Activated naive CD4-positive, alpha-beta T cell (primary cell): ENCODE data around the gene PDGFB.

Experiments used
- DNase-seq, 4 experiments: peaks; one replicate each; lab custom pipeline; 2025; lab: John Stamatoyannopoulos, UW

PDGFB gene

DNA sequence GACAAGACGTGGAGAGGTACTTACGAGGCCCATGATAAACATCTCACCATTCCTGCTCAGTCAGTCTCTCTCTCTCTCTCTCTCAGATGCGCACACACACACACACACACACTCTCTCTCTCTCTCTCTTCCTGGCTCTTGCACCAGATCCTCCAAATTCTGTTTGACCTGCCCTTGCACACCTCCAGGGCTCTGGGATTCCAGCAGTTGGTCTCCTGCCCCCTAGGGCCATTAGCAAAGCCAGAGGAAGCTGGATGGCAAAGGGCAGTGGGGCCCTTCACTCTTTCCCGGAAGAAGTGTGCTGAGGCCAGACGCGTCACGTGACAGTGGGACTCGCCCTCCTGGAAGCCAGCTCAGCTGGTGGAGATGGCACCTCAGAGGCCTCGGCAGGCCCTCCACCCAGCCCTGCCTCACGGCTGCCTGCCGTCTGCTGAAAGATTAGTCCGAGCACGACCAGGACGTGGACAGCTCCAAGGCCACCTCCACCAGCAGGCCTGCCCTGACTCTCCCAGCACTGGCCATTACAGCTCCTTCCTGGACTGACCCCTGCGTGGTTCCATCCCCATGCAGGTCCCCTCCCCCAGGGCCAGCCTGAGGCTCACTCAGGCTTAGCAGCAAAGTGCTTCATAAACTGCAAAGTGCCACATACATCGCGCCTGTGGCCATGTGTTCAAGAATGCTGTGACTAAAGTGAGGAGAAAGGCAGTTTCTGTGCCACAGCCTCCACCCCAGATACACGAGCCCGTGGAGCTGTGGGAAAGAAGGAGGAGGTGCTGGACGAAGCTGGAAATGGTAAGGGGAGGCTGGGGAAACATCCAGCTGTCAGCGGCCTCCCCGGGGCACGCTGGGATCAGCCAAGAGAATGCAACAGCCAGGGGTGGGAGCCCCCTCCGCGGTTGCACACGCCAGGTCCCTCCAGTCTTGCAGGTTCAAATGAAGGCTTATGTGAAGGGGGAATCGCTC, 3.7 kb downstream of the PDGFB start:
- peak in 1 of 4 experiments; percentile 17 for DNase-seq

- peak in 1 of 4 experiments; percentile 26 for DNase-seq
These were observed 5.0 kb downstream of the PDGFB start for GRCh38 chr22:39239561-39240423.

DNA sequence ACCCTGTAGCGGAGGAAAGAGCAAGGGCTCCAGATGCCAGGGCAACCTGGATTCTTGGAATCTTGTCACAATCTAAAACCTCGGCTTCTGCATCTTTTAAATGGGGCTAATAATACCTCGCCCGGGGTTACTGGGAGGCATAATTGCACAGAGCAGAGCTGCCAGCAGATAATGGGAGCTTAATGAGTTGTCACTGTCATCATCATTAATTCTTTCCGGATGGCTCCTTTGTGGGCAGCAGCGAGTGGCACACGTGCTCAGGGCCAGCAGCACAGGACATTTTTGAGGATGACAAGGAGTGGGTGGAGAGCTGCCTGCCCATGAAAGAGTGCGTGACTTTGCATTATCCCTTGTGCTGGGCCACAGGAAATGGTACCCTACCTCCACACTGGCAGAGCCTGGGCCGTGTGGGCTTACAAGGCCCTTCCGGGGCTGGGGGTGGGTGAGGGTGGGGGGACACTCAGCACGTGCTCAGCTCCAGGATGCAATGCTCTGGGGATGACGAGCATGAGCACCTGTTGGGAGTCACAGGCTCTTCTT, 5.7 kb downstream of the PDGFB start:
- DNase-seq = no peak

DNA sequence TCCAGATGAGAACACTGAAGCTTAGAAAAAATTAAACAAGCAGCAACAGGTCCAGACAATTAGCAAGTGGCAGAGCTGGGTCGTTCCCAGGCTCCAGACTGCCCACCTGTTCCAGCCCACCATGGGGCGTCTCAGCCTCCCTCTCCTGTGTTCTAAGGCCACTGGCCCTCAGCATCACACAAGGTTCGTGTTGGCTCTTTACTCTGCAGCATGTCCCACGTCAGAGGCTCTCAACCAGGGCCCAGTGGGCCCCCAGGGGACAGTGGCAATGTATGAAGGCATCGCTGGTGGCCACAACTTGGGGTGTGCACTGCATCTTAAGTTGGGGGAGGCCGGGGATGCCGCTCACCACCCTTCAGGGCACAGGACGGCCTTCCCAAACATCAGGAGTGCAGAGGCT, 6.2 kb downstream of the PDGFB start:
- no peak for DNase-seq

DNA sequence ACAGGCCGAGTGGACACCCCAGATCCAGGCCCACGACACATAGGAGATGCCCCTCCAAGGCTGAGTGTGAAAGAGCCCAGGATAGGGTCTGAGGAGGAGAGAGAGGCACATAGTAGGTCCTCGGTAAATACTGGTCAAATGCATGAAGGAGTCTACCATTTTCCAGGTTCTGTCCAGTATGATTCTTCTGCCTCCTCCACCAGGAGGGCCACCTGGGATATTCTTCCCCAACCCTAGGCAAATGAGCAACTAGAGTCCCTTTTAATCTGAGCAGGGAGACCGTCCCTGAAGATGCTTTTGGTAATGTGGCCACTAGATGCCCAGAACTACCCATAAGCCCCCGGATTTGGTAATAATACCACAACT, 6.7 kb downstream of the PDGFB start:
- DNase-seq = no peak

DNA sequence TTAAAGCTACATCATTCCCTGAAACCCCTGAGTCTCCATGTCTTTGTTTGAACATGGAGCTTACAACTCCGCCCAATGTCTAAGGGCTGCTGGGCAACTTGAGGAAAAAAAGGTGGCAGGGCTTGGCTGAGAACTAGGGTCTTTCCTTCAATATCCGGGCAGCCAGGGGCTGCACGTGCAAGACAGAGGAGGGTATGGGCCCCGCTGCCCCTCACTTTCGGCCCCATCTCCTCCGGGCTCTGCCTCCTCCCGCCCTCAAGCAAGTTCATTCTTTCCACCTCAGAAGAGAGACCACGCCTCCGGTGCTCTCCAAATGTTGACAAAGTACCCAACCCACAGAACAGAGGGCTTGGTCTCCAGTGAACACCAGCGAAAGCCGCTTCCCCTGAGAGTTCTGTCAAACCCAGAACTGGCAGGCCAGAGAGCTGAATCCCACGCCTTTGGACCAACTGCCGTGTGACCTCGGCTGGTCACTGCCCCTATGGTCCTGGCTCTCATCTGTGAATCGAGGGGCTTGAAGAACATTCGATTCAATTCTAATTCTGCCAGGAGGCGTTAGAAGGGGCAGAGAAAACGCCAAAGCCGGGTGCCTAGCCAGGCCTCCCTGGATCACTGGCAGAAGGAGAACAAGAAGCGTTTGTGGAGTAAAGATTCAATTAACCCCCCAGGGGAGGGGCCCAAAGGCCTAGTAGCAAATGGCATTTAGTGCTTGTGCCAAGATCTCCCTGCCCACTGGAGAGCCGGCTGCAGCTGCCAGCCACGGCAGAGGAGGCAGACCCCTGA, 7.3 kb downstream of the PDGFB start:
- no peak for DNase-seq

DNA sequence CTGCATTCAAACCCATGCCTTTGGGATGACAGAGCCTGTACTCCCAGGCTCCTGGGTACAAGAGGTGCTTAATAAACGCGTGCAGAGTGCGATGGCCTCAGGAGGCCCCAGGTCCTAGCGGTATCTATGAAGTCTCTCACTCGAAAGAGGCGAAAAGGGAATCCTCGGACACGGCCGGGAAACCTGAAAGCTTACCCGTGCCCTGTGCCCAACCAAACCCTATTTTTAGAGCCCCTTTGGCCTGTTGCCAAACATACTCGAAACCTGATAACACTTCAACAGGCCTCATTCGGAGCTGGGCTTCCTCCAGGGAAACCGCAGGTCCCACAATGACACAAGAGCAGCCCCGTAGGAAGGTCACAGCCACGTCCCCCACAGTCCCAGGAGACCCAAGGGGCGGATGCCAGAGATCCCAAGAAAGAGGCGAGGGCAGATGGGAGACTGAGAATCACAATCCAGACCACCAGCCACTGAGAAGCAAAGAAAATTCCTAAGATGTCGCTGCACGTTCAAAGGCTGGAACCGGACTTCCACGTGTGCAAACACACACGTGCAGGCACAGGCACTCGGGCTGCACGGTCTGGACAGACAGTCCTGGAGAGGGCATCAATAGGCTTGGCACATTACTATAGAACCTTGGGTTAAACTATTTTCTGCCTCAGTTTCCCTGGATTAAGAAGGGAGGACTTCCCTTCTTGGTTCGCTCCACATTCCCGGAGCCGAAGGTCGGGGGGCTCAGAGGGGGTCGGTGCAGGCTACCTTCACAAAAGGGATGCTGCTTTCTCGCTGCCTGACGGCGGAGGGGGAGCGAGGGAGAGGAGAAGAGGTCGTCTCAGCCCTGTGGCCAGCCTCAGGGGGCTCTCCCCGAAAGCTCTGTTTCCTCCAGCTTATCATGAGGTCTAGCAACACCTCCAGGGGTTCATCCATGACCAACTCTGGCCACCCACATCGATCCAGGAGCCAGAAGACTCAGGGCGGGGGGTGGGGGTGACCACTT, 8.2 kb downstream of the PDGFB start:
- peak in 1 of 4 experiments; percentile 23 for DNase-seq

GRCh38 chr22:39234867-39235687, 9.7 kb downstream of the PDGFB start:
- peak in 1 of 4 experiments; percentile 19 for DNase-seq

- DNase-seq = no peak
These were observed 10.4 kb downstream of the PDGFB start for GRCh38 chr22:39234472-39234787.

GRCh38 chr22:39233710-39234471, 10.9 kb downstream of the PDGFB start:
- no peak for DNase-seq

- no peak for DNase-seq
These were observed 11.7 kb downstream of the PDGFB start for GRCh38 chr22:39232806-39233709.

DNA sequence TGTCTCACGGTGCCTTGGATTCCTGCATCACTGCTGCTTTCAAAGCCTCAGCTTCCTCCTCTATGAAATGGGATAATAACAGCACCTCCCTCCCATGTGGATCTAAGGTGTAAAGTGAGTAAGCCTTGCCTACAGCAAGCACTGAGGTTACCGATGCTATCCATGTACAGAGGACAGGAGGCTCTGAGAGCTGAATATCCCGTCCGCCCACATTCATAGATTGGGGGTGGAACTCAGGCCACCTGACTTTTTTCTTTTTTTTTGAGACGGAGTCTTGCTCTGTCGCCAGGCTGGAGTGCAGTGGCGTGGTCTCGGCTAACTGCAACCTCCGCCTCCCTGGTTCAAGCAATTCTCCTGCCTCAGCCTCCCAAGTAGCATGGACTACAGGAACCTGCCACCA, 12.5 kb downstream of the PDGFB start:
- DNase-seq = no peak

DNA sequence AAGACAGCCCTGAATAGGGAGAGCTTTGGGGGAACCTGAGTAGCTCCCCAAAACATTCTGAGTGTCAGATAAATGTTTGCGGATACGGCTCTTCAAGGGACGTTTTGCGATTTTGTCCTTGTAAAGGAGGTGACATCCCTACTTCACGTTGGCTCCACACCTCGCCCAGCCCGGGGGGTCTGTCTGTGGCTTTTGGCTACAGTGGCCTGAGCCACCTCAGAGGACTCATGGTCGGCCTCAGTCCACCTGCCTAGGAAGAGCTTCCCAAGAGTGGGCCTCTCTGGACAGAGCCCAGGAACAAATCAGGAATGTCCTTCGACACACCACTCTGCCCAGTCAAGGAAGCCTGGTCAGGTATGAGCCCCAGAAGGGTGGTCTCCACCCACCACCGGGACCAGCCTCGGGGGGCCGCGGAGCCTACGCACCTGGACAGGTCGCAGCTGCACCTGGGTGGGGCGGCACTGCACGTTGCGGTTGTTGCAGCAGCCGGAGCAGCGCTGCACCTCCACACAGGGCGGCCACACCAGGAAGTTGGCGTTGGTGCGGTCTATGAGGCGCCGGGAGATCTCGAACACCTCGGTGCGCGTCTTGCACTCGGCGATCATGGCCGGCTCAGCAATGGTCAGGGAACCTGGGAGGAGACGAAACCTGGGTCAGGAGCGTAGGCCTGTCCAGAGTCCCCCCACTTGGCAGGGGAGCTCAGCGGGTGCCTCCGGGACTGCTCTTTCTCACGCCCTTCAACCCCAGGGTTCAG, 13.4 kb downstream of the PDGFB start:
- DNase-seq = no peak

DNA sequence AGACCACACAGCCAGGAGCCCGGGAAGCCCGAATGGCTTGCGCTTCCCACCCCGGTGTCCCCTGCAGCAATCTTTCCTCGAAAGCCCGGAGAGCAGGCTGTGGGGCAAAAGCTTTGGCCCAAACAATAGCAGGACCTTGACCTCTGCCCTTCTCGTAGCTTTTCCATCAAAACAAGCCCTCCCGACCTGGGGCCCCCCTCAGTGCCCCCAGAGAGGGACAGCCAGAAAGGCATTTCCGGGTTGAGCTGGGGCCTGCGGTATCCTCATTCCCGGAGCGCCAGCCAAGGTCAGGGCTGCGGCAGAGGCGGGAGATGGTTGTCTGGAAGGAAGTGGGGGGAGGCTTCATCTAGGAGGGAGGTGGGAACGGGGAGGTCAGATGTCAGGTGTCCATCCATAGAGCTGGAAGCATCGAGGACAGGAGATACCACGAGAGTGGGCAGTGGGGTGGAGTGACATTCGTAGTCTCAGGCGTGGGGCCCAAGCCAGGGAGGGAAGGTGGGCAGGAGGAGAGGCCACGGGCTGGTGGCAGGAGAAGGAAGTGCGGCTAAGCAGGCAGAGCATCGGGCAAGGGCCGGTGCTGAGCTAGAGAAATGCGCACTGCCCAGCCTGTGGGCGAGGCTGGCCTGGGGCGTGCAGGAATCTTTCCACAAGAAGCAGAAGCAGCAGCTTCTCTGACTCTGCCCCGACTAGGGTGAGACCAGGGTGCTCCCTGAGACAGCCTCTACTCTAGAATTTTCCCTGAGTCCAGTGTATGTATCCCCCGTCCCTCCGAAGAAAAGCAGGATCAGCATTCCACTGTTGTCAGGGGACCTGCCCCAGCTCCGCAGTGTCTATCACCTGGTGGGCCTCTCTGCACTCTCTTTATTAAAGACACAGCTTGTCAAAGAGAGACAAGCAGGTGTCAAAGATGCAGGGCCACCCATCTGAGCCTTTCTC, 14.3 kb downstream of the PDGFB start:
- no peak for DNase-seq

DNA sequence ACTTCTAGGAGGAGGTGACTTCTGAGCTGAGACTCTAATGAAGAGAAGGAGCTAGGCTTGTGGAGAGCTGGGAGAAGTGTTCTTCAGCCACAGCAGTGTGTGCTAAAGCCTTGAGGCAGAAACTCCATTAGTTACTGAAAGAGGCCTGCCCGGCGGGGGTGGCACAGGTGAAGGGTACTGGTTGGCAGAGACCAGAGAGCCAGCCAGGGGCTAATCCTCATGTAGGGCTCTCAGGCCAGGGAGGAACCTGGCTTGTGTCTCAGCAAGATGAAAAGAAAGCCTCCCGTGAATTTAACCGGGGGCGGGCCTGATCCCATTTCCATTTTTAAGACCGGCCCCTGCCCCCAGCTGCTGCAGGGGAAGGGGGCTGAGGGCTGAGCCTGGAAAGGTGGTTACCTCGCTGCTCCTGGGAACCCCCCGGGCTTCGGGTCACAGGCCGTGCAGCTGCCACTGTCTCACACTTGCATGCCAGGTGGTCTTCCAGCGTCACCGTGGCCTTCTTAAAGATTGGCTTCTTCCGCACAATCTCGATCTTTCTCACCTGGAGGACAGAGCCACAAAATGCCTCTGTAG, 15.0 kb downstream of the PDGFB start:
- no peak for DNase-seq

- DNase-seq = no peak
These were observed 15.7 kb downstream of the PDGFB start for GRCh38 chr22:39229075-39229474.
